DMS 273 (cell line): Measurements from ENCODE around the gene AOPEP.
"Not testable (repeated sequence)": the region's sequence is repeated elsewhere in the genome, so short reads cannot be mapped to it uniquely, and the experiment has no call there.

ENCODE experiments used
- DNase-seq: peaks from one replicate; lab custom pipeline; 2025; ENCODE audit not compliant: unreplicated experiment; lab: John Stamatoyannopoulos, UW

Gene AOPEP

GRCh38 chr9:94950579-94951323, 224.3 kb downstream of the AOPEP start:
- peak; percentile 85 for DNase-seq

GRCh38 chr9:94951324-94952135, 225.0 kb downstream of the AOPEP start:
- DNase-seq: no peak

- DNase-seq: no peak
These were observed 226.3 kb downstream of the AOPEP start for GRCh38 chr9:94952565-94953373.

- DNase-seq: no peak
These were observed 230.2 kb downstream of the AOPEP start for GRCh38 chr9:94956731-94957130.

GRCh38 chr9:94960964-94961363, 234.5 kb downstream of the AOPEP start:
- no peak for DNase-seq

GRCh38 chr9:94961870-94962269, 235.4 kb downstream of the AOPEP start:
- DNase-seq: no peak

GRCh38 chr9:94965631-94966030, 239.1 kb downstream of the AOPEP start:
- DNase-seq: not testable (repeated sequence)

- DNase-seq: not testable (repeated sequence)
These were observed 239.5 kb downstream of the AOPEP start for GRCh38 chr9:94966046-94966445.

GRCh38 chr9:94967482-94967881, 241.0 kb downstream of the AOPEP start:
- DNase-seq: no peak

GRCh38 chr9:94971378-94972131, 245.1 kb downstream of the AOPEP start:
- DNase-seq: peak; percentile 95

- peak; percentile 60 for DNase-seq
These were observed 247.0 kb downstream of the AOPEP start for GRCh38 chr9:94973451-94973941.

GRCh38 chr9:94974154-94974879, 247.8 kb downstream of the AOPEP start:
- peak; percentile 15 for DNase-seq

- DNase-seq: no peak
These were observed 249.0 kb downstream of the AOPEP start for GRCh38 chr9:94975480-94975879.

- DNase-seq: no peak
These were observed 249.6 kb downstream of the AOPEP start for GRCh38 chr9:94976077-94976476.

GRCh38 chr9:94977416-94977815, 250.9 kb downstream of the AOPEP start:
- DNase-seq: no peak

- no peak for DNase-seq
These were observed 253.5 kb downstream of the AOPEP start for GRCh38 chr9:94979904-94980507.

GRCh38 chr9:94980947-94981722, 254.6 kb downstream of the AOPEP start:
- DNase-seq: no peak

- no peak for DNase-seq
These were observed 255.2 kb downstream of the AOPEP start for GRCh38 chr9:94981723-94982090.

GRCh38 chr9:94982211-94982610, 255.7 kb downstream of the AOPEP start:
- DNase-seq: no peak
